Activated CD8-positive, alpha-beta memory T cell treated with anti-CD3 and anti-CD28 coated beads, Interleukin-2, amount 50 U/mL, for 48 hours (primary cell): Measurements from ENCODE around the gene ZNF273.
"Not testable (repeated sequence)": the region's sequence is repeated elsewhere in the genome, so short reads cannot be mapped to it uniquely, and the experiment has no call there.

ENCODE experiments used
- DNase-seq: peaks from one replicate; pipeline ENCODE4 v3.0.0-alpha.2; 2020

Gene ZNF273

DNA sequence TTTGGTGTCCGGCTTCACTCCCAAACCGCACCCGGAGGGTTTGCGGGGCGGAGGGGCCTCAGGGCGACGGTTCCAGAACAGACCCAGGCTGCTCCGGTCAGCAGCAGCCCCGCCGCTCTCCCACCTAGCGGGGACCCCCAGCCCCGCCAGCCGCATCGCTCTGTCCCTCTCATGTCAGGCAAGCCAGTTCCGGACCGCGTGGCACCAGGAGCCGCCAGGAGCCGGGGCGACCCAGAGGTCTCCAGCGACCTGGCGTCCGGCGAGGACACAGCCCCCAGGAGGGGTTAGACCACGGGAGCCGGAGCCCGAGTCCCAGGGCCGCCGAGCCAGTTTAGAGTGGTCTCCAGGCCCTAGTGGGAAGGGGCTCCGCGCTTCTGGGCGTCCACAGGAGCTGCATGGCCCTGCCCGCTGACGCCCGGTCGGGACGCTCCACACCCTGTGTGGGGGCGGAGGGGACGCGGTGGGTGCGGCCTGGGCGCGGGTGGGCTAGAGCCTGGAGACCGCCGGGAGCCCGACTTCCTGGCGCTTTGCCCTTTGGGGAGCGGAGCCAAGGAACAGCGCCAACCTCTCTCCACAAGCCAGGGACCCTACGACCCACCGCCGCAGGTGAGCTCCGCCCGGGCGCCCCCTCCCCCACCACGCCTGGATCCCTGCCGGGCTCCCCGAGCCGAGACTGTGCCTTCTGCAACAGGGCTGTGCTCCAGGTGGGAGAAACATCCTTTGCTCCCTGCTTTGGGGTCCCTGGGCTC is 44.4 kb downstream of the ZNF273 start:
- no peak for DNase-seq

GRCh38 chr7:64948774-64949173 is 45.7 kb downstream of the ZNF273 start:
- not testable (repeated sequence) for DNase-seq

DNA sequence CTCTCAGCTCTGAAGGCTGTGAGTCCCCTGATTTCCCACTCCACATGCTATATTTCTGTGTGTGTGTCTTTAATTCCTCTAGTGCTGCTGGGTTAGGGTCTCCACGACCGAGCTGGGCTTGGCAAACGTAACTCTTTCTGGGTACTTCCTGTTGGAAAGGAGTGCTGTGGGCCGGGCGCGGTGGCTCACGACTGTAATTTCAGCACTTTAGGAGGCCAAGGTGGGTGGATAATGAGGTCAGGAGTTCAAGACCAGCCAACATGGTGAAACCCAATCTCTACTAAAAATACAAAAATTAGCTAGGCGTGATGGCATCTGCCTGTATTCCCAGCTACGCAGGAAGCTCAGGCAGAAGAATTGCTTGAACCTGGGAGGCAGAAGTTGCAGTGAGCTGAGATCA is 47.6 kb downstream of the ZNF273 start:
- not testable (repeated sequence) for DNase-seq

DNA sequence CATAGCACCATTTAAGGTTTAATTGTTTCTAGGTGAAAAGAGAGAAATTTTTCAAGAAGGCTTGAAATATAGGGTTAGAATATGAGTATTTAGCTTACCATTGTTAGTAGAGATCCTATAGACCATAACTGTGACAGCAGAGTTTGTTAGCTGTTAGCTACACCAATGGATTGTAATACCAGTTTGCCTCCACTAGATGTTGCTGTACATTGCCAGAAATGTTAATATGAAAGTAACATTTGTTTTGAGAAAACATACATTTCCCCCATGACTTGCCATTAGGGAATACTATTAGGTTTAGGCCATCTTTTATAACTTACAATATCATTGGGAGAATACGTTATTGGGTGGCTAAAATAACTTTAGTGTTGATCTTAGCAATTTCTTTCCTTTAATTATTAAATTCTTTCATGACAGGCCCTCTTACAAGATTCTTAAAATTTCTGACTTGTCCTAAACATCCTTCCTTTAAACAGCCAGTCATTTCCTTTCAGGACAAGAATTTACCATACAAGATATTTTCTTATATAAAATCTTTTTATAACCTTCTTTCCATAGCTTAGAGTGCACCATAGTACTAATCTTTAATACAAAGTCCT is 48.3 kb downstream of the ZNF273 start:
- DNase-seq, result no peak

- DNase-seq, result no peak
Observed at GRCh38 chr7:64959072-64959747, 56.1 kb downstream of the ZNF273 start.

GRCh38 chr7:64965594-64965993 is 62.5 kb downstream of the ZNF273 start:
- no peak for DNase-seq

DNA sequence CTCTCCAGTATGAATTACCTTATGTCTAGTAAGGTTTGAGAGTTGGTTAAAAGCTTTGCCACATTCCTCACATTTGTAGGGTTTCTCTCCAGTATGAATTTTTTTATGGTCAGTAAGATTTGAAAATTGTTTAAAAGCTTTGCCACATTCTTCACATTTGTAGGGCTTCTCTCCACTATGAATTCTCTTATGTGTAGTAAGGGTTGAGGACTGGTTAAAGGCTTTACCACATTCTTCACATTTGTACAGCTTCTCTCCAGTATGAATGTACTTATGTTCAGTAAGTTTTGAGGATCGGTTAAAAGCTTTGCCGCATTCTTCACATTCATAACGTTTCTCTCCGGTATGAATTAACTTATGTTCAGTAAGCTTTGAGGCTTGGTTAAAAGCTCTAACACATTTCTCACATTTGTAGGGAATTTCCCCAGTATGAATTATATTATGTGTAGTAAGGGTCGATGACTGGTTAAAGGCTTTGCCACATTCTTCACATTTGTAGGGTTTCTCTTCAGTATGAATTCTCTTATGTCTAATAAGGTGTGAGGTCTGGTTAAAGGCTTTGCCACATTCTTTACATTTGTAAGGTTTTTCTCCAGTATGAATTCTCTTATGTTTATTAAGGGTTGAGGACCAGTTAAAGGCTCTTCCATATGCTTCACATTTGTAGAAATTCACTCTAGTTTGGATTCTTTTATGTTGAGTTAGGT is 75.6 kb downstream of the ZNF273 start:
- DNase-seq, result no peak
